Neural progenitor cell (in vitro differentiated cells): ENCODE data around the gene GNAS. TPM values are rescaled to one million over a fixed set of nuclear protein-coding genes. Genes with fewer than 3 reads are reported as not detected.

Experiments
- DNase-seq: peaks from one replicate; pipeline ENCODE4 v3.0.0-alpha.2; 2016; ENCODE audit warnings: low spot score
- H2AFZ ChIP-seq: fragments of 200-600 bp; sonication (generic); replicated peaks from 2 replicates; pipeline ENCODE4 v1.6.1; 2016; ENCODE audit warnings: antibody characterized with exemption
- H3F3A ChIP-seq: fragments of 200-600 bp; sonication (generic); 2 replicates; pipeline ENCODE4 v1.6.1; 2016; ENCODE audit warnings: antibody characterized with exemption, low read depth
- H3K27ac ChIP-seq: fragments of 200-600 bp; sonication (generic); 2 replicates; pipeline ENCODE4 v1.5.1; 2016; ENCODE audit warnings: mild to moderate bottlenecking
- H3K27me3 ChIP-seq: fragments of 200-600 bp; sonication (generic); 2 replicates; pipeline ENCODE4 v1.6.1; 2016; ENCODE audit warnings: mild to moderate bottlenecking, moderate library complexity
- H3K36me3 ChIP-seq: fragments of 200-600 bp; sonication (generic); 2 replicates; pipeline ENCODE4 v1.5.1; 2016
- H3K4me1 ChIP-seq: fragments of 200-600 bp; sonication (generic); 2 replicates; pipeline ENCODE4 v1.6.1; 2016; ENCODE audit warnings: mixed run types
- H3K4me2 ChIP-seq: fragments of 200-600 bp; sonication (generic); 2 replicates; pipeline ENCODE4 v1.6.1; 2016
- H3K4me3 ChIP-seq: fragments of 200-600 bp; sonication (generic); 2 replicates; pipeline ENCODE4 v1.5.1; 2016
- H3K79me2 ChIP-seq: fragments of 200-600 bp; sonication (generic); 2 replicates; pipeline ENCODE4 v1.6.1; 2016; ENCODE audit warnings: low read depth
- H3K9ac ChIP-seq: fragments of 200-600 bp; sonication (generic); 2 replicates; pipeline ENCODE4 v1.6.1; 2016
- H3K9me3 ChIP-seq: fragments of 200-600 bp; sonication (generic); 2 replicates; pipeline ENCODE4 v1.5.1; 2016; ENCODE audit warnings: low read depth
- H4K20me1 ChIP-seq: fragments of 200-600 bp; sonication (generic); 2 replicates; pipeline ENCODE4 v1.6.1; 2016; ENCODE audit warnings: low read depth
- H3K27ac Mint-ChIP-seq: 3 replicates; pipeline ENCODE4 v1.8.0; 2021; ENCODE audit warnings: mixed read lengths
- H3K27me3 Mint-ChIP-seq: 2 replicates; pipeline ENCODE4 v1.8.0; 2022; ENCODE audit warnings: low read depth, mild to moderate bottlenecking, inconsistent platforms, moderate library complexity, mixed read lengths; ENCODE audit not compliant: insufficient read depth
- H3K36me3 Mint-ChIP-seq: 3 replicates; pipeline ENCODE4 v1.8.0; 2021; ENCODE audit warnings: mixed read lengths
- H3K4me1 Mint-ChIP-seq: 3 replicates; pipeline ENCODE4 v1.8.0; 2021; ENCODE audit warnings: mixed read lengths
- H3K4me3 Mint-ChIP-seq: 3 replicates; pipeline ENCODE4 v1.8.0; 2021; ENCODE audit warnings: mild to moderate bottlenecking, moderate library complexity, mixed read lengths
- H3K9me3 Mint-ChIP-seq: 3 replicates; pipeline ENCODE4 v1.8.0; 2020; ENCODE audit warnings: mixed read lengths
- EZH2 ChIP-seq: fragments of 200-600 bp; sonication (generic); IDR thresholded peaks from 2 replicates; pipeline ENCODE4 v1.6.1; 2017; ENCODE audit warnings: antibody characterized with exemption, mild to moderate bottlenecking, moderate library complexity
- EZH2phosphoT487 ChIP-seq: fragments of 200-600 bp; sonication (generic); IDR thresholded peaks from 2 replicates; pipeline ENCODE4 v1.6.1; 2017; ENCODE audit warnings: antibody characterized with exemption
- total RNA-seq: library from RNA; depleted of rRNA; stranded (reverse); fragments of >200 nt; gene quantifications from 2 replicates; pipeline ENCODE4 v1.2.3, GENCODE V29; 2015; ENCODE audit warnings: low replicate concordance
- TF ChIP-seq, protein P1 (sequence below): fragments of 200-600 bp; sonication (generic); IDR thresholded peaks from 2 replicates; pipeline ENCODE4 v1.5.1; 2017; ENCODE audit warnings: antibody characterized with exemption, mild to moderate bottlenecking

The GNAS gene
- total RNA-seq, 1 donor from 2014 or later: 794 TPM

DNA sequence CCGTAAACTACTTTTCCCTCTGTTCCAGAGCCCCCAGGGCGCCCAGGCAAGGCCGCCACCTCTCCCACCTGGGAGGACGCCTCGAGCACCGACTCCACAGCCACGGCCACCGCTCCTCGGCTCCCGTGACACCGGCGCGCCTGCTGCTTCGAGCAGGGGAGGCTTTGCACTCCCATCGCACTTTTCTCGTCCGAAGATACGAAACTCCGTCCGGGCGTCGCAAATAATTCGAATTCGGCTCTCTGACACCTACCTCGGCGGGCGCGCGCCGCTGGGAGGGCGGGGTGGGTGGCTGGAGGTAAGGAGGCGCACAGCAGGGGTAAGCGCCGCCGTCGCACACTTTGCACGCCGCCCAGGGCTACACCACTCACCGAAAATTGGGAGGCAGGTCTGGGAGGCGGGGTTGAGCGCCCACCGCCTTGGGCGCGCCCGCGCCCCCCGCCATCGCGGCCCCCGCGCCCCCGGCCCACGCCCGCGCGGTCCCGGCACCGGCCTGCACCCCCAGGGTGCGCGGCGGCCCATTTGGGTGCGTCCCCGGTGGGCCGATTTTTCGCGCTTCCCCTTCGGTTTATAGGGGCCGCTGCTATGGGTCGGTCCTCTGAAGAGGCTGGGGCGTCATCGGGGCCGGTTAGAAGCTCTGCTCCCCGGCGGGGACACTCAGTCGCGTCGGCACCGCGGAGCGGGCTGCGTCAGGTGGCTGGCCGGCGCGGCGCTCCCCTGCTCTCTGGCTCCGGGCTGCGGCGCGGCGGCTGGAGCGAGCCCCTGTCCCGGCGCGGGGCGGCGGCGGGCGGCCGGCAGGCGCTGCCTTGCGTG is 36.2 kb downstream of the GNAS start:
- no peak for TF ChIP-seq EZH2
- TF ChIP-seq EZH2phosphoT487: no peak
- TF ChIP-seq, protein P1, sequence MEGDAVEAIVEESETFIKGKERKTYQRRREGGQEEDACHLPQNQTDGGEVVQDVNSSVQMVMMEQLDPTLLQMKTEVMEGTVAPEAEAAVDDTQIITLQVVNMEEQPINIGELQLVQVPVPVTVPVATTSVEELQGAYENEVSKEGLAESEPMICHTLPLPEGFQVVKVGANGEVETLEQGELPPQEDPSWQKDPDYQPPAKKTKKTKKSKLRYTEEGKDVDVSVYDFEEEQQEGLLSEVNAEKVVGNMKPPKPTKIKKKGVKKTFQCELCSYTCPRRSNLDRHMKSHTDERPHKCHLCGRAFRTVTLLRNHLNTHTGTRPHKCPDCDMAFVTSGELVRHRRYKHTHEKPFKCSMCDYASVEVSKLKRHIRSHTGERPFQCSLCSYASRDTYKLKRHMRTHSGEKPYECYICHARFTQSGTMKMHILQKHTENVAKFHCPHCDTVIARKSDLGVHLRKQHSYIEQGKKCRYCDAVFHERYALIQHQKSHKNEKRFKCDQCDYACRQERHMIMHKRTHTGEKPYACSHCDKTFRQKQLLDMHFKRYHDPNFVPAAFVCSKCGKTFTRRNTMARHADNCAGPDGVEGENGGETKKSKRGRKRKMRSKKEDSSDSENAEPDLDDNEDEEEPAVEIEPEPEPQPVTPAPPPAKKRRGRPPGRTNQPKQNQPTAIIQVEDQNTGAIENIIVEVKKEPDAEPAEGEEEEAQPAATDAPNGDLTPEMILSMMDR: no peak
- H3K79me2 ChIP-seq: peaks cover 49% of the 10 kb centered on the region
- Mint-ChIP-seq H3K4me1 (peaks cover 7% of the 10 kb centered on the region), H3K27ac (no peak overlapping the region), H3K4me3 (peak overlapping the region; percentile 86), H3K36me3 (peaks cover 2% of the 10 kb centered on the region), H3K27me3 (peaks cover 10% of the 10 kb centered on the region), H3K9me3 (peaks cover 5% of the 10 kb centered on the region)
- H3K9me3 ChIP-seq: no peaks in the 10 kb centered on the region
- peaks cover 17% of the 10 kb centered on the region for H4K20me1 ChIP-seq
- peak overlapping the region; percentile 99 for H3K4me3 ChIP-seq
- H3F3A ChIP-seq: peaks cover 24% of the 10 kb centered on the region
- H3K4me2 ChIP-seq: peak overlapping the region; percentile 90
- no peaks in the 10 kb centered on the region for H3K36me3 ChIP-seq
- peak overlapping the region; percentile 73 for H3K9ac ChIP-seq
- H3K27ac ChIP-seq: no peak overlapping the region
- DNase-seq: peak; percentile 96
- H3K4me1 ChIP-seq: peaks cover 15% of the 10 kb centered on the region
- H3K27me3 ChIP-seq: peaks cover 3% of the 10 kb centered on the region
- H2AFZ ChIP-seq: peak overlapping the region; percentile 77

DNA sequence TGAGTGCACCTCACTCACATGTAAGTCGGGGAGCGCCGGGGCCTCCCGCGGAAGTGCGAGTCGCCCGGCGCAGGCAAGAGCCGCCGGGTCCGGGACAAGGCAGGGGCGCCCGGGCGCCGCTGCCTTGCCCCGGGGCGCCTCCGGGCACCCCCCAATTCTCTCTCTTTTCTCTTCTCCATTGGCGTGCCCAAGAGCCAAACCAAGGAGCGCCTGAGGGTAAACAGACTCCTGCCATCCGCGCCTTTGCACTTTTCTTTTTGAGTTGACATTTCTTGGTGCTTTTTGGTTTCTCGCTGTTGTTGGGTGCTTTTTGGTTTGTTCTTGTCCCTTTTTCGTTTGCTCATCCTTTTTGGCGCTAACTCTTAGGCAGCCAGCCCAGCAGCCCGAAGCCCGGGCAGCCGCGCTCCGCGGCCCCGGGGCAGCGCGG is 36.8 kb downstream of the GNAS start:
- Histone ChIP-seq H4K20me1 (peaks cover 23% of the 10 kb centered on the region), H3K79me2 (peaks cover 55% of the 10 kb centered on the region), H3F3A (peaks cover 26% of the 10 kb centered on the region), H3K4me1 (peaks cover 19% of the 10 kb centered on the region), H3K36me3 (no peaks in the 10 kb centered on the region), H3K27ac (no peak overlapping the region), H3K4me3 (peak overlapping the region; percentile 99), H2AFZ (no peak overlapping the region), H3K27me3 (peaks cover 3% of the 10 kb centered on the region), H3K4me2 (peak overlapping the region; percentile 90), H3K9me3 (no peaks in the 10 kb centered on the region), H3K9ac (peak overlapping the region; percentile 41)
- no peak for TF ChIP-seq EZH2phosphoT487
- peak overlapping the region; percentile 89 for H3K4me3 Mint-ChIP-seq
- H3K9me3 Mint-ChIP-seq: peaks cover 5% of the 10 kb centered on the region
- DNase-seq: no peak
- peaks cover 10% of the 10 kb centered on the region for H3K27me3 Mint-ChIP-seq
- H3K36me3 Mint-ChIP-seq: peaks cover 2% of the 10 kb centered on the region
- H3K27ac Mint-ChIP-seq: no peak overlapping the region
- peaks cover 13% of the 10 kb centered on the region for H3K4me1 Mint-ChIP-seq

DNA sequence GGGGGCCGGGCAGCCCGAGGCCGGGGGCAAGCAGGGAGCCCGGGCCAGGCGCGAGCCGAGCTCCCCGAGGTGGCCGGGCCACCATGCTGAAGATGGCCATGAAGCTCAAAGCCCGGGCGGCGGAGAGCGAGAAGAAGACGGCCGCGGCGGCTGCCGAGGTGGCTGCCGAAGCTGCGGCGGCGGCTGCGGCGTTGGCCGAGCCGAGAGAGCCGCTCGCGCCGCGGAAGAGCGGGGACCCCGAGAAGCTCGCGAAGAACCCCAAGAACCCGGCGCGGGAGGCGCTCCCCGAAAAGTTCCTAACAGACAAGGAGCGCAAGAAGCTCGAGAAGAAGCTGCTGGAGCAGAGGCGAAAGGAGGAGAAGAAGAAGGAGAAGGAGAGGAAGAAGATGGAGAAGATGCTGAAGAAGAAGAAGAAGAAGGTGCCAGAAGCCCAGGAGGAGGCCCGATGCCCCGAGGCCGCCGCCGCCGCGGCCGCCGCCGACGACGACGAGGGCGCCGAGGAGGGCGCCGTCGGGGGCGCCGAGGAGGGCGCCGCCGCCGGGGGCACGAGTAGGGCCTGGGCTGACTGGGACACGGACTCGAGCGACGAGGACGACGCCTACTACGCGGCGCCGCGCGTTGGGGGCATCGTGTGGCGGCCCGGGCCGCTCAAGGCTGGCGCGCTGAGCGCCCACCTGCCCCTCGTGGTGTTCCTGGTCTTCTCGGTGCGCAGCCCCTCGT is 37.4 kb downstream of the GNAS start:
- H3K27ac Mint-ChIP-seq: peak overlapping the region; percentile 72
- peaks cover 19% of the 10 kb centered on the region for H3K4me1 Mint-ChIP-seq
- peaks cover 10% of the 10 kb centered on the region for H3K27me3 Mint-ChIP-seq
- Histone ChIP-seq H3K79me2 (peaks cover 61% of the 10 kb centered on the region), H2AFZ (no peak overlapping the region), H3F3A (peaks cover 29% of the 10 kb centered on the region), H3K4me3 (peak overlapping the region; percentile 99), H4K20me1 (peaks cover 29% of the 10 kb centered on the region), H3K4me1 (peaks cover 25% of the 10 kb centered on the region), H3K4me2 (peak overlapping the region; percentile 90), H3K27ac (peak overlapping the region; percentile 82), H3K9me3 (no peaks in the 10 kb centered on the region), H3K27me3 (peaks cover 3% of the 10 kb centered on the region), H3K9ac (peak overlapping the region; percentile 30), H3K36me3 (no peaks in the 10 kb centered on the region)
- peaks cover 5% of the 10 kb centered on the region for H3K9me3 Mint-ChIP-seq
- peaks cover 2% of the 10 kb centered on the region for H3K36me3 Mint-ChIP-seq
- DNase-seq: peak; percentile 61
- peak; percentile 27 for TF ChIP-seq EZH2phosphoT487
- TF ChIP-seq, protein P1: no peak
- peak; percentile 48 for TF ChIP-seq EZH2
- H3K4me3 Mint-ChIP-seq: peak overlapping the region; percentile 94
